Endothelial cell of umbilical vein (primary cell): ENCODE measurements around the gene MAP4K1. TPM values are rescaled to one million over a fixed set of nuclear protein-coding genes. Genes with fewer than 3 reads are reported as not detected.
"Not testable (repeated sequence)": the region's sequence is repeated elsewhere in the genome, so short reads cannot be mapped to it uniquely, and the experiment has no call there.

ENCODE experiments used
- BruUV-seq: library from RNA; stranded (reverse); fragments of 400-500 nt; replicated peaks from 2 replicates; lab custom pipeline; 2021; lab: Mats Ljungman, UMichigan
- CTCF ChIA-PET: fragments of 300-600, 350-600 bp; sonication (Branson Sonifier 250); formaldehyde crosslinking; loops from one replicate; lab custom pipeline; 2021; ENCODE audit warnings: antibody characterized with exemption, inconsistent platforms; lab: Charles Lee
- POLR2A ChIA-PET: fragments of 300-600, 350-600 bp; sonication (Branson Sonifier 250); formaldehyde crosslinking; loops from one replicate; lab custom pipeline; 2021; ENCODE audit warnings: antibody characterized with exemption, inconsistent platforms; lab: Charles Lee
- DNase-seq: peaks from one replicate; pipeline ENCODE4 v3.0.0-alpha.2; 2011; ENCODE audit warnings: low read depth, low spot score
- FAIRE-seq: peaks from 2 replicates; lab custom pipeline; 2011; peaks lifted over from hg19 to GRCh38; lab: Jason Lieb, UNC
- H2AFZ ChIP-seq: 2 replicates; pipeline ENCODE4 v1.6.0; 2012; ENCODE audit warnings: low read depth, low read length, control low read depth, inconsistent platforms
- H3K27ac ChIP-seq: 2 replicates; pipeline ENCODE4 v1.5.1; 2011; ENCODE audit warnings: low read depth, mild to moderate bottlenecking, control low read depth, low read length, moderate library complexity; ENCODE audit not compliant: insufficient read depth
- H3K27me3 ChIP-seq, 2 experiments: 2 replicates each; pipeline versions ENCODE4 v1.6.0 to v1.6.1; 2011; ENCODE audit warnings: low read length in 2 of 2, mixed read lengths in 1 of 2; ENCODE audit not compliant: control insufficient read depth in 2 of 2, insufficient read depth in 2 of 2
- H3K36me3 ChIP-seq, 2 experiments: 2 replicates in 1 of 2; 3 replicates in 1 of 2; pipeline ENCODE4 v1.5.1; 2011; ENCODE audit warnings: low read length in 2 of 2, mild to moderate bottlenecking in 1 of 2, moderate library complexity in 1 of 2; ENCODE audit not compliant: control insufficient read depth in 2 of 2, insufficient read depth in 2 of 2; ENCODE audit errors: extremely low read depth in 1 of 2
- H3K4me1 ChIP-seq: 3 replicates; pipeline ENCODE4 v1.5.1; 2011; ENCODE audit warnings: mild to moderate bottlenecking, low read length; ENCODE audit not compliant: control insufficient read depth, insufficient read depth; ENCODE audit errors: extremely low read depth
- H3K4me2 ChIP-seq: 2 replicates; pipeline ENCODE4 v1.6.1; 2011; ENCODE audit warnings: low read length, control low read depth, mixed read lengths; ENCODE audit not compliant: insufficient read depth
- H3K4me3 ChIP-seq, 3 experiments: fragments of 200-600 bp in 1 of 3; sonication (generic), shearing (Covaris generic) in 1 of 3; replicated peaks in 1 of 3; 2 replicates each; pipeline ENCODE4 v1.5.1; 2011 to 2016; ENCODE audit warnings: control low read depth in 3 of 3, low read length in 3 of 3, mild to moderate bottlenecking in 2 of 3, inconsistent platforms in 1 of 3, low read depth in 1 of 3, moderate library complexity in 1 of 3; ENCODE audit not compliant: insufficient read depth in 1 of 3
- H3K79me2 ChIP-seq: 2 replicates; pipeline ENCODE4 v1.6.0; 2012; ENCODE audit warnings: low read length, inconsistent platforms; ENCODE audit not compliant: control insufficient read depth, insufficient read depth
- H3K9ac ChIP-seq: replicated peaks from 2 replicates; pipeline ENCODE3; 2011; ENCODE audit warnings: low read length, control low read depth; ENCODE audit not compliant: insufficient read depth; ENCODE audit errors: extremely low read depth
- H3K9me1 ChIP-seq: replicated peaks from 3 replicates; pipeline ENCODE4 v1.6.0; 2011; ENCODE audit warnings: mild to moderate bottlenecking, low read length; ENCODE audit not compliant: control insufficient read depth, insufficient read depth; ENCODE audit errors: extremely low read depth
- H3K9me3 ChIP-seq: replicated peaks from 2 replicates; pipeline ENCODE4 v1.5.1; 2012; ENCODE audit warnings: low read length, inconsistent platforms; ENCODE audit not compliant: control insufficient read depth, insufficient read depth
- H4K20me1 ChIP-seq: replicated peaks from 2 replicates; pipeline ENCODE3; 2011; ENCODE audit warnings: mild to moderate bottlenecking, low read length; ENCODE audit not compliant: control insufficient read depth, insufficient read depth; ENCODE audit errors: extremely low read depth
- JUN ChIP-seq: IDR thresholded peaks from 2 replicates; pipeline ENCODE4 v1.6.1; 2011; ENCODE audit warnings: borderline replicate concordance, low read depth; ENCODE audit not compliant: insufficient read length, insufficient read depth
- MYC ChIP-seq: IDR thresholded peaks from one replicate; pipeline ENCODE4 v1.6.1; 2011; ENCODE audit warnings: mild to moderate bottlenecking, low read depth, low read length
- POLR2A ChIP-seq: IDR thresholded peaks from 2 replicates; pipeline ENCODE4 v1.6.1; 2012; ENCODE audit warnings: low read depth, mild to moderate bottlenecking, control low read depth, low read length
- dilution Hi-C: fragments of 300-500 bp; cut with MboI; formaldehyde crosslinking; loops from one replicate; pipeline ENCODE4 v1.15.0; 2019; ENCODE audit warnings: low sequenced_read_pairs; ENCODE audit not compliant: extremely low pct_ligation_motif_present
- intact Hi-C: fragments of 100-400 bp; cut with micrococcal nuclease; formaldehyde crosslinking; loops from one replicate; pipeline ENCODE4 v1.10.0; 2022
- polyA plus RNA-seq, 4 experiments: library from polyadenylated mRNA; depleted of rRNA in 3 of 4; stranded (reverse) in 3 of 4; unstranded in 1 of 4; fragments of >200 nt; gene quantifications; 2 replicates each; pipeline versions ENCODE4 v1.2.1 to v1.2.3, GENCODE V29; 2011 to 2012; ENCODE audit warnings: missing spikeins in 1 of 4
- total RNA-seq: library from RNA; stranded (reverse); gene quantifications from 2 replicates; pipeline ENCODE4 v1.2.3, GENCODE V29; 2021

Gene MAP4K1
- total and polyA plus RNA-seq, 2 donors (not counting 3 experiments of a cell fraction or from before 2014, with no cell fraction given): 0.12 to 1.6 TPM

DNA sequence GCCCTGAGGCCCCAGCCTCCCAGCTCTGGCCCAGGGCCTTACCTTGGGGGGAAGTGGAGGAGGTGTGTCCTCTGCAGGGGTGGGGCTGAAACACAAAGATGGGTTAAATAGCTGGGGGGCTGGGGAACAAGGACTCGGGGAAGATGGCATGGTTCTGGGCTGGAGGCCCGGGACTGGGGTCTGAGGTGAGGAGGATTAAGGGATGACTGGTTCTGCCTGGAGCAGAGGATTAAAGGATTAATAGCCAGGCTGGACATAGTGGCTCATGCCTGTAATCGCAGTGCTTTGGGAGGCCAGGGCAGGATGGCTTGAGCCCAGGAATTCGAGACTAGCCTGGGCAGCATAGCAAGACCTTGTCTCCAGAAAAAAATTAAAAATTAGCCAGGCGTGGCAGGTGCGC lies 11.6 kb downstream of the MAP4K1 start:
- DNase-seq (no peak), FAIRE-seq (no peak)
- H3K79me2 ChIP-seq: no peaks in the 10 kb centered on the region
- CTCF ChIA-PET: no interaction called here
- no peaks in the 10 kb centered on the region for H3K4me1 ChIP-seq
- TF ChIP-seq POLR2A (no peak), JUN (no peak), MYC (no peak)
- BruUV-seq: no TSS peak
- H3K27me3 ChIP-seq: no peaks in the 10 kb centered on the region
- no peaks in the 10 kb centered on the region for H4K20me1 ChIP-seq
- POLR2A ChIA-PET: no interaction called here
- no peaks in the 10 kb centered on the region for H3K9me3 ChIP-seq
- H3K4me3 ChIP-seq: no peak overlapping the region
- no peaks in the 10 kb centered on the region for H3K36me3 ChIP-seq
- no peak overlapping the region for H3K27ac ChIP-seq
- H3K9ac ChIP-seq: no peak overlapping the region
- H2AFZ ChIP-seq: no peak overlapping the region
- H3K9me1 ChIP-seq: no peaks in the 10 kb centered on the region
- H3K4me2 ChIP-seq: no peak overlapping the region
- dilution Hi-C loops: no loop called here
- intact Hi-C loops: no loop called here

DNA sequence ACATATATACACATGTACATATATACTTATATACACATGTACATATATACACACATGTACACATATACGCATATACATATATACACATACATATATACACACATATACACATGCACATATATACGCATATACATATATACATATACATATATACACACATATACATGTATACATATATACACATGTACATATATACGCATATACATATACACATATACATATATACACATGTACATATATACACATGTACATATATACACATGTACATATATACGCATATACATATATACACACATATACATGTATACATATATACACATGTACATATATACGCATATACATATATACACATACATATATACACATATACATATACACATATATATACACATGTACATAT lies 14.9 kb downstream of the MAP4K1 start:
- H3K9ac ChIP-seq, POLR2A ChIA-PET, H3K27ac ChIP-seq, H3K4me3 ChIP-seq, intact Hi-C loops, H3K36me3 ChIP-seq, H3K4me1 ChIP-seq, FAIRE-seq, H3K9me1 ChIP-seq, H3K9me3 ChIP-seq, H2AFZ ChIP-seq, BruUV-seq, DNase-seq, H3K27me3 ChIP-seq, CTCF ChIA-PET, H3K79me2 ChIP-seq, H3K4me2 ChIP-seq, H4K20me1 ChIP-seq, dilution Hi-C loops: not testable (repeated sequence)
